Inflammatory macrophage treated with lipopolysaccharide for 1 hour (primary cell): ENCODE data around the gene CRISPLD2.
"Not testable (repeated sequence)": the region's sequence is repeated elsewhere in the genome, so short reads cannot be mapped to it uniquely, and the experiment has no call there.

Source experiments
- DNase-seq, 2 donors: peaks; one replicate each; pipeline ENCODE4 v3.0.0-alpha.2; 2020 to 2022

CRISPLD2 gene

GRCh38 chr16:84823926-84824325 lies 4.1 kb downstream of the CRISPLD2 start:
- DNase-seq = no peak

GRCh38 chr16:84825896-84826557 lies 6.2 kb downstream of the CRISPLD2 start:
- DNase-seq = no peak

GRCh38 chr16:84826558-84826941 lies 6.8 kb downstream of the CRISPLD2 start:
- DNase-seq = no peak

DNA sequence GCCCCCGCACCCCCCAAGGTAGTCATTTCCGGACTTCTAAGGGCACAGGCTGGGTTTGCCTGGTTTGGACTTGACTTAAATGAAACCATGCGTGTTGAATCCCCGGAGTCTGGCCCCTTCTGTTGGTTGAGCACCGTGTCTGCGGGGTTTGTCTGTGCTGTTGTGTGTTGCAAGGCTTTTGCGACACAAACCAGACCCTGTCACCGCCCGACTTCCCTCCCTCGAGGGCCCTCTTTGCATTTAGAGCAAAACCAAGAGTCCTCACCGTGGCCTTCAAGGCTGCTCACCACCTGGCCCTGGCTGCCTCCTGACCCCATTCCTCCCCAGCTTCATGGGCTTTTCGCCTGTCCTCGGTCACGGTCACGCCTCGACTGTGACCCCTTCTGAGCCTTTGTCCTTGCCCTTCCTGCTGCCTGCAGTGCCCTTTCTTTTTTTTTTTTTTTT lies 7.4 kb downstream of the CRISPLD2 start:
- peak; percentile 12 to 23 for DNase-seq

DNA sequence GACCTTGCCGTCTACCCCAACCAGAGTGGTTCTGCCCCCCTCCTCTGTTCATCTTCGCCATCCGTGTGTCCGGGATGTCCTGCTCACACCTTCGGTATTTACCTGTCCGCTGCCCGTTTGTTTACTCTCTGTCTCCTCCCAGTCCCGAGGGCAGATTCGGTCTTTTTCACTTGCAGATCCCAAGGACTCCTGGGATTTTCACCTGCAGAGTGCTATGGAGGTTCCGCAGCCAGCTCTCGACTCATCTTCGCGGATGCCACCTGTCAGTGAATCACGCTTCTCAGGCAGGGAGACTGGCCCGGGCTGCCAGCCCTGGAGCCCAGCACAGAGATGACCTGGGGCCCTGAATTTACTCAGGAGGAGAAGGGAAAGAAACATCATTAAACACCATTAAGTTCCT lies 8.1 kb downstream of the CRISPLD2 start:
- DNase-seq = no peak

- DNase-seq = no peak
These were observed 8.5 kb downstream of the CRISPLD2 start for GRCh38 chr16:84828322-84828721.

- DNase-seq = no peak
These were observed 9.6 kb downstream of the CRISPLD2 start for GRCh38 chr16:84829168-84829965.

GRCh38 chr16:84830765-84831384 lies 11.1 kb downstream of the CRISPLD2 start:
- DNase-seq = no peak

GRCh38 chr16:84831728-84832127 lies 11.9 kb downstream of the CRISPLD2 start:
- DNase-seq = not testable (repeated sequence)

DNA sequence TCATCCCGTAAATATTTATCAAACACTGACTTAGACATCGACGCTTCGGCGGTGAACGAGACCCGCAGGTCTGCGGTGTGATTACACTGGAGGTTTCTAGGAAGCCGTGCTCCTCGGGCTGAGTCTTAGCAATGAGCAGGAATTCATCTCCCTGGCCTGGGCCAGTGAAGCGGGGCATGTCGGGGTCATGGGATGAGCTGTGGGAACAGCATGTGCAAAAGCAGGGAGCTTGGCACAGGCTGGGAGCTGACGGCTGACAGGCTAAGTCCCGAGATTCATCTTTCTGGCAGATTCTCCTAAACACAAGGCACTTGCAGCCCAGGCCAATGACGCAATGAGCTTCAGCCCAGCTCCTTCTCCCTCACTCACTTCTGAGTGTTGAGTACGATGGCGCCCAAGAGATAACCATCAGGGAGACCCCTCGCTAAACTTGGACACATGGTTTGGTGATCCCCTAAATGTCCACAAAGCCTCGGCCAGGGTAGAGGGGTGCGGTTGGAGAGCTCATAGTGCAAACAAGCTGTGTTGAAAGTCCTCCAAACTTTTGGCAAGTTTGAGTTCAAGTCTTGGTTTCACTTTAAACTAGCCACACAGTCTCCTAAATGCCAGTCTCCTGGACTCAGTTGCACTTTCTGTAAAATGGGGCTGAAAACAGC lies 12.8 kb downstream of the CRISPLD2 start:
- no peak for DNase-seq

DNA sequence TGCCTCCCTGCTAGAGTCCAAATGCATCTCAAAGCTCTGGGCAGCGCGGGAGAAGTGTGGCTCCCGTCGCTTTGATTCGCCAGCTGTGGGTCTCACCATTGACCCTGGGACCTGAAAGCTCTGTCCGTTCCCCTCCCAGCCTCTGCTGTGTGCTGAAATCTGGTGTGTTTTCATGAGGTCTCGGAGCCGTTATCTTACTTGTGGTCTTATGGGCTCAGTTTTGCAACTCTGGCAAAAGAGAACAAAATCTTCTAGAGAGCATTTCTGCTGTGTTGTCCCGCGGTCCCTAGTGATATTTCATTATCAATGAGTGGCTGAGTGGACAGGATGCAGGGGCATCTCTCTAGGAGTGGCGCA lies 13.3 kb downstream of the CRISPLD2 start:
- DNase-seq = no peak

DNA sequence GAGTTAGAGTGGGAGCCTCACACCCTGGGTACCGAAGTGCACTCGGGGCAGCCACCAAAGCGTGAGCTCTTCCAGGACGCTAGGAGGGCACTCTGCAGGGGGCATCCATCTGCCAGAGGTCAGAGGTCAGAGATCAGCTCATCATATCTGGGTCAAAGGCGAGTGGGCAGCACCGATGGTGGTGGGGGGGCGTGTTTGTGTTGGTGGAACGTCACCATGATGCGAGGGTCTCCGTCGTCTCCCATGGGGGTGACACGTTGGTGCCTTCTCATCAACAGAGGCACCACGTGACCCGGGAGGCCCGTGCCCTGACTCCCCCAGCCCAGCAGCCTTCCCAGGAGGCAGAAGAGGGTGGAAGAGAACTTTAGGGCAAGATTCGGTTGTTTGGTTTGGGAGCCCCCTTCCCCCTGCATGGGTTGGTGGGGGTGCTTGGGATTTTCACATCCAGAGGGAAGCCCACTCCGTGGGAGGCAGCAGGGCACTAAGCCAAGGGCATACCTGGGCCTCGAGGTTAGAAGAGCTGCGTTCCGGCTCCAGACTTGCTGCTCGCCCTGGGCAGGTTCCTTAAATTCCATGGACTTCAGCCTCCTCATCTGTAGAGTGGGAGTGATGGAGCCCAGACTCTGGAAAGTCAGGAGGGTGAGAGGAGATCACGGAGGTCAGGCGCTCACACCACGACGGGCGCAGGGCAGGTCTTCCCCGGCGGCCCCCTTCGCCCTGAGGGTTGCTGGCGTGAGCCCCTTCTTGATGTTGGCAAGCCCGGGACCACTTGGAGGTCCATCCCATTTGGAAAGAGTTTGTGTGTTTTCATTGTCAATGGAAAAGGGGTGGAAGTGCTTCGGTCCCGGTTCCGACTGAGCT lies 14.0 kb downstream of the CRISPLD2 start:
- no peak for DNase-seq

DNA sequence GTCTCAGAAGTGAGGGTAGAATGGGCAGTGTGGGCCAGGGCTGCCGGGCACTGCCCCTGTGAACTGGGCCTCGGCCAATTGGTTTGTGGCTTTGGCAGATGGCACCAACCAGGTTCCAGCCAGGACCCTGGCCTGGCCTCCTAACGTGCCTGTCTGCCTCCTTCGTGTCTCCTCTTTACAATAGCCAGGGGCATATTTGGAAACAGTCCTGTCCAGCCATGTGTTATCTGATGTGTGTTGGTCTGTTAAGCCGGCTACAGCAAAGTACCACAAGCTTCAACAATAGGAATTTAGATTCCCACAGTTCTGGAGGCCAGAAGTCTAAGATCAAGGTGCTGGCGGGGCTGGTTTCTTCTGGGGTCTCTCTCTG lies 14.6 kb downstream of the CRISPLD2 start:
- no peak for DNase-seq

DNA sequence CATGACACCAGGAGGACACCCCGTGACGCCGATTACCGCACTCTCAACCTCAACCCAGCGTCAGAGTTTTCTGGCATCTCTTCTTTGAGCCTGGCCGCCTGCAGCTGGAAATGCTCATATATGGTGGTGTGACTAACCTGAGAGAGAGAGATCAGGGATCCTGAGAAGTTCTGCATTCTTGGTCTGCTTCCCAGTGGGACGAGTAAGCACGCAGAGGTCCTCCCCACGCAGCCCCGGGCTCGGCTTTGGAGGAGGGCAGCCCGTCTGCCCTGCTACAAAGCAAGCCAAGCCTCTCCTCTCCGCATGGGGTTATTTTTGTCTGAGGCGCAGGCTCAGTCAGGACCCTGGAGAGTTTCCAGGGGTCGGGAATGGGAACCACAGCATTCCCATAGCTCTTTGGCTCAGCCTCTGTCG lies 16.5 kb downstream of the CRISPLD2 start:
- DNase-seq = no peak

GRCh38 chr16:84836967-84837366 lies 17.2 kb downstream of the CRISPLD2 start:
- DNase-seq = no peak

GRCh38 chr16:84838383-84838948 lies 18.7 kb downstream of the CRISPLD2 start:
- no peak for DNase-seq

GRCh38 chr16:84839054-84839453 lies 19.3 kb downstream of the CRISPLD2 start:
- no peak for DNase-seq

- no peak for DNase-seq
These were observed 20.2 kb downstream of the CRISPLD2 start for GRCh38 chr16:84839956-84840355.

- no peak for DNase-seq
These were observed 21.2 kb downstream of the CRISPLD2 start for GRCh38 chr16:84840687-84841627.

DNA sequence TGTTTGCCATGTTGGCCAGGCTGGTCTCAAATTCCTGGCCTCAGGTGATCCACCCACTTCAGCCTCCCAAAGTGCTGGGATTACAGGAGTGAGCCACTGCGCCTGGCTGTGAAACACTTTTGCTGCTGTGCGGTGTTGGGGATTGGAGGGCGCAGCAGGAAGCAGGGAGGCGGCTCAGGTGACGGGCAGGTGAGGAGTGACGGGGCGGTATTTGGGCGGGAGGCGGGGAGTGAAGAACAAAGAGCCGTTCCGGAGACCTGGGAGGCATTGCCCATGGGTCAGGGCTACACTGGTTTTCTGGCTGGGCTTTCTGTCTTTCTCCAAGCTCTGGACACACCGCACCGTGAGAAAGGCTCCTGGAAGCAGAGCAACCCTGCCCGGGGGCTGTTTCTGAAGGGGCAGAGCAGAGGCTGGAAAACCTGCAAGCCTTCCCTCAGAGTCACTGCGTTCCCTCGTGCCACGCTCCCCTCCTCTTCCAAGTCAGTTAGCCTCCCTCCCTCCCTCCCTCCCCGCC lies 22.1 kb downstream of the CRISPLD2 start:
- DNase-seq = no peak
